K562 (cell line): ENCODE results near the gene GAMT. TPM values are rescaled to one million over a fixed set of nuclear protein-coding genes. Genes with fewer than 3 reads are reported as not detected.

Experiments
- CREB1 ChIP-seq, 2 experiments: sonication (generic) in 1 of 2; formaldehyde crosslinking in 1 of 2; IDR thresholded peaks; 2 replicates each; pipeline versions ENCODE4 v1.6.1 to v1.8.0; 2012 to 2022; ENCODE audit warnings: inconsistent platforms in 1 of 2, mild to moderate bottlenecking in 1 of 2, missing genetic modification reagents in 1 of 2, moderate library complexity in 1 of 2
- JUN ChIP-seq, 2 experiments: sonication (generic) in 1 of 2; formaldehyde crosslinking in 1 of 2; IDR thresholded peaks; 2 replicates each; pipeline versions ENCODE4 v1.6.1 to v1.8.0; 2012 to 2022; ENCODE audit warnings: borderline replicate concordance in 2 of 2, mild to moderate bottlenecking in 2 of 2, improper control_type of control experiment in 1 of 2, low read depth in 1 of 2, low read length in 1 of 2, missing genetic modification reagents in 1 of 2
- KDM5B ChIP-seq: fragments of 200-600 bp; sonication (generic); IDR thresholded peaks from 2 replicates; pipeline ENCODE4 v1.6.1; 2012; ENCODE audit warnings: low read depth, mild to moderate bottlenecking, moderate library complexity, low read length, control low read depth, inconsistent platforms; ENCODE audit not compliant: insufficient replicate concordance
- KLF13 ChIP-seq: fragments of 450-650 bp; IDR thresholded peaks from 2 replicates; pipeline ENCODE4 v1.6.1; 2016; ENCODE audit warnings: missing genetic modification characterization, low read depth, mild to moderate bottlenecking, missing compliant biosample characterization, moderate library complexity, borderline replicate concordance
- NFE2L1 ChIP-seq: fragments of 450-650 bp; IDR thresholded peaks from 2 replicates; pipeline ENCODE4 v1.6.1; 2016; ENCODE audit warnings: missing genetic modification characterization, low read depth, mild to moderate bottlenecking, missing compliant biosample characterization, moderate library complexity, borderline replicate concordance
- NR3C1 ChIP-seq: sonication (generic); formaldehyde crosslinking; IDR thresholded peaks from 2 replicates; pipeline ENCODE4 v1.8.1; 2022; ENCODE audit warnings: missing genetic modification reagents
- PTRF ChIP-seq: fragments of 450-650 bp; IDR thresholded peaks from 2 replicates; pipeline ENCODE4 v1.6.1; 2016; ENCODE audit warnings: mild to moderate bottlenecking, missing genetic modification characterization, missing compliant biosample characterization
- SETDB1 ChIP-seq: IDR thresholded peaks from one replicate; pipeline ENCODE4 v1.6.1; 2012; ENCODE audit warnings: low read length, control low read depth, inconsistent platforms
- SP1 ChIP-seq: sonication (generic); formaldehyde crosslinking; IDR thresholded peaks from 2 replicates; pipeline ENCODE4 v1.8.1; 2022; ENCODE audit warnings: mild to moderate bottlenecking, missing genetic modification reagents
- ZNF175 ChIP-seq: fragments of 200-800 bp; sonication (Bioruptor generic); IDR thresholded peaks from 2 replicates; pipeline ENCODE4 v1.6.1; 2016; ENCODE audit warnings: low read depth, mild to moderate bottlenecking, missing genetic modification characterization, missing compliant biosample characterization
- ZNF507 ChIP-seq: conservative IDR thresholded peaks from 2 replicates; pipeline ENCODE4 v1.6.1; 2017; ENCODE audit warnings: missing genetic modification characterization, missing compliant biosample characterization
- polyA plus RNA-seq, 8 experiments: library from polyadenylated mRNA; depleted of rRNA in 4 of 8; stranded (reverse) in 5 of 8; unstranded in 3 of 8; fragments of >200 nt; fragmentation: Nextera tagmentation in 2 of 8; fragmentation: Illumina TruSeq in 1 of 8; extraction: Ambion mirVana in 2 of 8; extraction: Trizol in 1 of 8; gene quantifications; 2 replicates each; pipeline versions ENCODE4 v1.2.1 to v1.2.3, GENCODE V29; 2011 to 2014; ENCODE audit warnings: inconsistent platforms in 1 of 8, missing spikeins in 1 of 8
- total RNA-seq, 7 experiments: library from RNA; depleted of rRNA in 6 of 7; stranded (reverse); fragments of >200 nt in 6 of 7; fragmentation: Illumina TruSeq in 2 of 7; extraction: Trizol in 2 of 7; gene quantifications; 2 replicates each; pipeline versions ENCODE4 v1.2.1 to v1.2.3, GENCODE V29; 2011 to 2021; ENCODE audit warnings: low replicate concordance in 1 of 7
- TF ChIP-seq, protein P1 (sequence below): fragments of 450-650 bp; IDR thresholded peaks from 2 replicates; pipeline ENCODE4 v1.6.1; 2016; ENCODE audit warnings: mild to moderate bottlenecking, moderate library complexity
- TF ChIP-seq, protein P2 (sequence below): fragments of 450-650 bp; IDR thresholded peaks from 2 replicates; pipeline ENCODE4 v1.6.1; 2018; ENCODE audit warnings: mild to moderate bottlenecking, low read depth; ENCODE audit not compliant: partially characterized antibody

The GAMT gene
- total and polyA plus RNA-seq, 9 of the 15 experiments (the other 6 are each of a cell fraction or from before 2014, with no cell fraction given): 1.3 to 35.3 (median 27.2) TPM

DNA sequence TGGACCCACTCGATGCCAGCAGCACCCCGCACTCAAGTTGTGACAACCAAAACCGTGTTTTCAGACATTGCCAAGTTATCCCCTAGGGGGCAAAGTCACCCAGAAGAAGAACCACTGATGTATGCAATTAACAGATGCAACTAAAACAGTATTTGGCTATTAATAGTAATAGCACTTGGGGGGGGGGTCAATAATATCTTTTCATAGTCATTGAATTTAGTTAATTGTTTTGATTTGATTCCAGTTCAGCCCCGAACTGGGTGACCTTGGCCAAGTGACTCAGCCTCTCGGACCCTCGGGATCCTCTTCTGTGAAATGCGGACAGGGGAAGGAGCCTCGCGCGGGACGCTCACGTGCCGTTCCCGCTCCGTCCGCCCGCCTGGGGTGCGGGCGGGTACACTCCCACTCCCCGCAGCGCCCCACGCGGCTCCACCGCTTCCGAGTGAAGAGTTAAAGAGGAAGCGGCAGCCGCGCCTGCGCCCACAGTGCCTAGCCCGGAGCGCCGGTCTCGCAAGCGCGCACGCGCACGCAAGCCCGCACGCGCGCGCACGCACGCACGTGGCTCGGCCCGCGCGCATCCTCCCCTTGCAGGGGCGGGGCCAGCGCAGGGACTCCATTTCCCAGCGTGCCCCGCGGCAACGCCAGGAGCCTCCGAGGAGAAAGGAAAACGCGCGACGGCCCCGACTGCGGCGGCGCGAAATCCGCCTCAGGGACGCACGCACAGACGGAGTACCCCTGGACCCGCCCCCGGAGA lies 5.6 kb upstream of the GAMT start (continued):
- TF ChIP-seq KDM5B (peak; percentile 60), ZNF175 (CRISPR knock-in tag) (peak; percentile 96), JUN (IDR thresholded peaks at IDR 0.05; ENCODE audit: borderline replicate concordance, low read depth, low read length) (peak; percentile 51; the same call in 1 of the 2 replicates), JUN (CRISPR knock-in tag; IDR thresholded peaks at IDR 0.05; ENCODE audit: borderline replicate concordance) (peak; percentile 61; the same call in 1 of the 2 replicates), PTRF (tag) (no peak), CREB1 (IDR thresholded peaks at IDR 0.05) (peak; percentile 77), CREB1 (CRISPR knock-in tag; IDR thresholded peaks at IDR 0.05) (peak; percentile 70), NR3C1 (CRISPR knock-in tag) (peak; percentile 80; the same call in 1 of the 2 replicates), SETDB1 (peak; percentile 66), SP1 (peak; percentile 96), ZNF507 (tag) (no peak), NFE2L1 (tag) (no peak), KLF13 (peak; percentile 89; the same call in 1 of the 2 replicates)
- TF ChIP-seq, protein P1, sequence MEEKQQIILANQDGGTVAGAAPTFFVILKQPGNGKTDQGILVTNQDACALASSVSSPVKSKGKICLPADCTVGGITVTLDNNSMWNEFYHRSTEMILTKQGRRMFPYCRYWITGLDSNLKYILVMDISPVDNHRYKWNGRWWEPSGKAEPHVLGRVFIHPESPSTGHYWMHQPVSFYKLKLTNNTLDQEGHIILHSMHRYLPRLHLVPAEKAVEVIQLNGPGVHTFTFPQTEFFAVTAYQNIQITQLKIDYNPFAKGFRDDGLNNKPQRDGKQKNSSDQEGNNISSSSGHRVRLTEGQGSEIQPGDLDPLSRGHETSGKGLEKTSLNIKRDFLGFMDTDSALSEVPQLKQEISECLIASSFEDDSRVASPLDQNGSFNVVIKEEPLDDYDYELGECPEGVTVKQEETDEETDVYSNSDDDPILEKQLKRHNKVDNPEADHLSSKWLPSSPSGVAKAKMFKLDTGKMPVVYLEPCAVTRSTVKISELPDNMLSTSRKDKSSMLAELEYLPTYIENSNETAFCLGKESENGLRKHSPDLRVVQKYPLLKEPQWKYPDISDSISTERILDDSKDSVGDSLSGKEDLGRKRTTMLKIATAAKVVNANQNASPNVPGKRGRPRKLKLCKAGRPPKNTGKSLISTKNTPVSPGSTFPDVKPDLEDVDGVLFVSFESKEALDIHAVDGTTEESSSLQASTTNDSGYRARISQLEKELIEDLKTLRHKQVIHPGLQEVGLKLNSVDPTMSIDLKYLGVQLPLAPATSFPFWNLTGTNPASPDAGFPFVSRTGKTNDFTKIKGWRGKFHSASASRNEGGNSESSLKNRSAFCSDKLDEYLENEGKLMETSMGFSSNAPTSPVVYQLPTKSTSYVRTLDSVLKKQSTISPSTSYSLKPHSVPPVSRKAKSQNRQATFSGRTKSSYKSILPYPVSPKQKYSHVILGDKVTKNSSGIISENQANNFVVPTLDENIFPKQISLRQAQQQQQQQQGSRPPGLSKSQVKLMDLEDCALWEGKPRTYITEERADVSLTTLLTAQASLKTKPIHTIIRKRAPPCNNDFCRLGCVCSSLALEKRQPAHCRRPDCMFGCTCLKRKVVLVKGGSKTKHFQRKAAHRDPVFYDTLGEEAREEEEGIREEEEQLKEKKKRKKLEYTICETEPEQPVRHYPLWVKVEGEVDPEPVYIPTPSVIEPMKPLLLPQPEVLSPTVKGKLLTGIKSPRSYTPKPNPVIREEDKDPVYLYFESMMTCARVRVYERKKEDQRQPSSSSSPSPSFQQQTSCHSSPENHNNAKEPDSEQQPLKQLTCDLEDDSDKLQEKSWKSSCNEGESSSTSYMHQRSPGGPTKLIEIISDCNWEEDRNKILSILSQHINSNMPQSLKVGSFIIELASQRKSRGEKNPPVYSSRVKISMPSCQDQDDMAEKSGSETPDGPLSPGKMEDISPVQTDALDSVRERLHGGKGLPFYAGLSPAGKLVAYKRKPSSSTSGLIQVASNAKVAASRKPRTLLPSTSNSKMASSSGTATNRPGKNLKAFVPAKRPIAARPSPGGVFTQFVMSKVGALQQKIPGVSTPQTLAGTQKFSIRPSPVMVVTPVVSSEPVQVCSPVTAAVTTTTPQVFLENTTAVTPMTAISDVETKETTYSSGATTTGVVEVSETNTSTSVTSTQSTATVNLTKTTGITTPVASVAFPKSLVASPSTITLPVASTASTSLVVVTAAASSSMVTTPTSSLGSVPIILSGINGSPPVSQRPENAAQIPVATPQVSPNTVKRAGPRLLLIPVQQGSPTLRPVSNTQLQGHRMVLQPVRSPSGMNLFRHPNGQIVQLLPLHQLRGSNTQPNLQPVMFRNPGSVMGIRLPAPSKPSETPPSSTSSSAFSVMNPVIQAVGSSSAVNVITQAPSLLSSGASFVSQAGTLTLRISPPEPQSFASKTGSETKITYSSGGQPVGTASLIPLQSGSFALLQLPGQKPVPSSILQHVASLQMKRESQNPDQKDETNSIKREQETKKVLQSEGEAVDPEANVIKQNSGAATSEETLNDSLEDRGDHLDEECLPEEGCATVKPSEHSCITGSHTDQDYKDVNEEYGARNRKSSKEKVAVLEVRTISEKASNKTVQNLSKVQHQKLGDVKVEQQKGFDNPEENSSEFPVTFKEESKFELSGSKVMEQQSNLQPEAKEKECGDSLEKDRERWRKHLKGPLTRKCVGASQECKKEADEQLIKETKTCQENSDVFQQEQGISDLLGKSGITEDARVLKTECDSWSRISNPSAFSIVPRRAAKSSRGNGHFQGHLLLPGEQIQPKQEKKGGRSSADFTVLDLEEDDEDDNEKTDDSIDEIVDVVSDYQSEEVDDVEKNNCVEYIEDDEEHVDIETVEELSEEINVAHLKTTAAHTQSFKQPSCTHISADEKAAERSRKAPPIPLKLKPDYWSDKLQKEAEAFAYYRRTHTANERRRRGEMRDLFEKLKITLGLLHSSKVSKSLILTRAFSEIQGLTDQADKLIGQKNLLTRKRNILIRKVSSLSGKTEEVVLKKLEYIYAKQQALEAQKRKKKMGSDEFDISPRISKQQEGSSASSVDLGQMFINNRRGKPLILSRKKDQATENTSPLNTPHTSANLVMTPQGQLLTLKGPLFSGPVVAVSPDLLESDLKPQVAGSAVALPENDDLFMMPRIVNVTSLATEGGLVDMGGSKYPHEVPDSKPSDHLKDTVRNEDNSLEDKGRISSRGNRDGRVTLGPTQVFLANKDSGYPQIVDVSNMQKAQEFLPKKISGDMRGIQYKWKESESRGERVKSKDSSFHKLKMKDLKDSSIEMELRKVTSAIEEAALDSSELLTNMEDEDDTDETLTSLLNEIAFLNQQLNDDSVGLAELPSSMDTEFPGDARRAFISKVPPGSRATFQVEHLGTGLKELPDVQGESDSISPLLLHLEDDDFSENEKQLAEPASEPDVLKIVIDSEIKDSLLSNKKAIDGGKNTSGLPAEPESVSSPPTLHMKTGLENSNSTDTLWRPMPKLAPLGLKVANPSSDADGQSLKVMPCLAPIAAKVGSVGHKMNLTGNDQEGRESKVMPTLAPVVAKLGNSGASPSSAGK: peak; percentile 96
- TF ChIP-seq, protein P2, sequence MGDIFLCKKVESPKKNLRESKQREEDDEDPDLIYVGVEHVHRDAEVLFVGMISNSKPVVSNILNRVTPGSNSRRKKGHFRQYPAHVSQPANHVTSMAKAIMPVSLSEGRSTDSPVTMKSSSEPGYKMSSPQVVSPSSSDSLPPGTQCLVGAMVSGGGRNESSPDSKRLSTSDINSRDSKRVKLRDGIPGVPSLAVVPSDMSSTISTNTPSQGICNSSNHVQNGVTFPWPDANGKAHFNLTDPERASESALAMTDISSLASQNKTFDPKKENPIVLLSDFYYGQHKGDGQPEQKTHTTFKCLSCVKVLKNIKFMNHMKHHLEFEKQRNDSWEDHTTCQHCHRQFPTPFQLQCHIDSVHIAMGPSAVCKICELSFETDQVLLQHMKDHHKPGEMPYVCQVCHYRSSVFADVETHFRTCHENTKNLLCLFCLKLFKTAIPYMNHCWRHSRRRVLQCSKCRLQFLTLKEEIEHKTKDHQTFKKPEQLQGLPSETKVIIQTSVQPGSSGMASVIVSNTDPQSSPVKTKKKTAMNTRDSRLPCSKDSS: no peak
